Stimulated activated CD4-positive, alpha-beta T cell treated with anti-CD3 and anti-CD28 coated beads, Interleukin-4, amount 100 ng/mL, for 48 hours (primary cell): ENCODE results near the gene TENT4B.
"Not testable (repeated sequence)": the region's sequence is repeated elsewhere in the genome, so short reads cannot be mapped to it uniquely, and the experiment has no call there.

Experiments
- DNase-seq, 2 donors: peaks; one replicate each; pipeline ENCODE4 v3.0.0-alpha.2; 2020; ENCODE audit warnings: low read depth in 2 of 2

The TENT4B gene

GRCh38 chr16:50234771-50235556 lies 81.9 kb downstream of the TENT4B start:
- DNase-seq = no peak

GRCh38 chr16:50235581-50235980 lies 82.5 kb downstream of the TENT4B start:
- DNase-seq = no peak

- DNase-seq = no peak
Observed at GRCh38 chr16:50238314-50238713, 85.2 kb downstream of the TENT4B start.

GRCh38 chr16:50238868-50239301 lies 85.8 kb downstream of the TENT4B start:
- no peak for DNase-seq

GRCh38 chr16:50243024-50243423 lies 89.9 kb downstream of the TENT4B start:
- DNase-seq = not testable (repeated sequence)

GRCh38 chr16:50244140-50244503 lies 91.0 kb downstream of the TENT4B start:
- no peak for DNase-seq

- no peak for DNase-seq
Observed at GRCh38 chr16:50244504-50245416, 91.7 kb downstream of the TENT4B start.

GRCh38 chr16:50245417-50246298 lies 92.6 kb downstream of the TENT4B start:
- DNase-seq = peak in 1 of 2 donors; percentile 54

- no peak for DNase-seq
Observed at GRCh38 chr16:50246299-50247122, 93.4 kb downstream of the TENT4B start.

GRCh38 chr16:50247123-50247905 lies 94.2 kb downstream of the TENT4B start:
- no peak for DNase-seq

GRCh38 chr16:50247906-50248608 lies 95.0 kb downstream of the TENT4B start:
- no peak for DNase-seq

GRCh38 chr16:50248845-50249244 lies 95.7 kb downstream of the TENT4B start:
- DNase-seq = no peak

GRCh38 chr16:50251375-50252081 lies 98.4 kb downstream of the TENT4B start:
- no peak for DNase-seq

- DNase-seq = no peak
Observed at GRCh38 chr16:50252082-50252611, 99.0 kb downstream of the TENT4B start.

- DNase-seq = no peak
Observed at GRCh38 chr16:50252874-50253513, 99.9 kb downstream of the TENT4B start.

GRCh38 chr16:50253514-50253910 lies 100.4 kb downstream of the TENT4B start:
- DNase-seq = no peak

- DNase-seq = no peak
Observed at GRCh38 chr16:50254072-50254471, 101.0 kb downstream of the TENT4B start.

GRCh38 chr16:50255538-50255937 lies 102.4 kb downstream of the TENT4B start:
- no peak for DNase-seq
